Measurements from ENCODE around the gene DYNC2H1.

The DYNC2H1 gene

GRCh38 chr11:103274025-103274424, 164.8 kb downstream of the DYNC2H1 start:
- no peak for DNase-seq (ENCODE audit: low read depth in 2 of 2)

DNA sequence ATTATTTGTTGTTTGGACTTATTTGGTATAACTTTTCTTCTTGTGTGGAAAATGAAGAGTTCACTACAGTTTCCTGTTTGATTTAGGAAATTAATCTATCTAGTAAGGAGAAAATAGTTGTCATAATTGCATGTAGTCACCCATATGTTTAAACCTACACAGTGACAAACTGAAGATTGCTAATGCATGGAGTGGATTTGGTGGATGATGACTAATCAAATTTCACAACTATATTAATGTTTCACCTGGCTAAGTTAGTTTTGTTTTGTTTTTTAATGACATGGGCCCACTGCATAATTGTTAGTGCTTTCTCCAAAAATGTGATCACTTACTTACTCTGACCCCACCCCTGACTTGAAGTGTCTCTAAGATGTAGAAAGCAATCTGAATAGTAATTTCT, 170.6 kb downstream of the DYNC2H1 start:
- DNase-seq (ENCODE audit: low read depth in 2 of 2): no peak

GRCh38 chr11:103281301-103281700, 172.1 kb downstream of the DYNC2H1 start:
- no peak for DNase-seq (ENCODE audit: low read depth in 2 of 2)

GRCh38 chr11:103284260-103284659, 175.0 kb downstream of the DYNC2H1 start:
- DNase-seq (ENCODE audit: low read depth in 2 of 2): no peak

GRCh38 chr11:103294516-103294915, 185.3 kb downstream of the DYNC2H1 start:
- DNase-seq (ENCODE audit: low read depth in 2 of 2): no peak

GRCh38 chr11:103295704-103296103, 186.5 kb downstream of the DYNC2H1 start:
- no peak for DNase-seq (ENCODE audit: low read depth in 2 of 2)

DNA sequence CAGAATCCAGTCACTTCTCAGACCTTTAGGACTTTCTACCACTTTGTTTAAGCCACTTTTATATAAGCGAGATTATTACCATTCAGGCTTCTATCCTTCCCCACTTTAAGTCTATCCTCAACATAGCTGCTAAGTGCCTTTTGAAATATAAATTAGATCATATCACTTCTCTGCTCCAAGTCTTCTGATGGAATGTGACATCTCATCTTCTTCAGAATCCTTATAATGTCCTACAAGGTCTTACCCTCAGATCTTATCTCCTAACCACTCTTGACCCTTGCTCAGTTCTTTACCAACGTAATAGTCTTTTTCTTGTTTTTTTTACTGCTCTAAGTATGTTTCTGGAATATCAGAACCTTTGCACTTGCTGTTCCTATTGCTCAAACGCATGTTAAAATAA, 188.7 kb downstream of the DYNC2H1 start:
- DNase-seq (ENCODE audit: low read depth in 2 of 2): no peak

- no peak for DNase-seq (ENCODE audit: low read depth in 2 of 2)
Observed at GRCh38 chr11:103315248-103315647, 206.0 kb downstream of the DYNC2H1 start.

DNA sequence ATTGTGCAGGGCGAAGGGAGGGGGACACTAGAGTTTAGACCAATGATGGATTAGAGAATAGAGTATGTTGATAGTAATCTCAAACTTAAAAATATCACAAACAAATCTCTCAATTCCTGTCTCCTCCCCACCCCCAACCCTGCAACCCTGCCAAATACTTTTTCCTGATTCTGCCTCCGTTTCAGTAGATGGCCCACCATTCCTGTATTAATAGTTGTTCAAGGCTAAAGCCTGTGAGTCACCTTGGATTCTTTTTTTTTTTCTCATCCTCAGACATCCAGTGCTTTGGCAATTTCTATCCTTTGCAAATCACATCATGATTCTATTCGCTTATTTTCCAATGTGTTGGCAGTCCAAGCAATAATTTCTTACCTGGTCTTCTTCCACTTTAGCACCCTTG, 207.9 kb downstream of the DYNC2H1 start:
- no peak for DNase-seq (ENCODE audit: low read depth in 2 of 2)

GRCh38 chr11:103322821-103323220, 213.6 kb downstream of the DYNC2H1 start:
- no peak for DNase-seq (ENCODE audit: low read depth in 2 of 2)

- no peak for DNase-seq (ENCODE audit: low read depth in 2 of 2)
Observed at GRCh38 chr11:103325686-103326069, 216.5 kb downstream of the DYNC2H1 start.

- DNase-seq (ENCODE audit: low read depth in 2 of 2): peak in 1 of 2 donors; percentile 3
Observed at GRCh38 chr11:103326070-103326794, 217.0 kb downstream of the DYNC2H1 start.

DNA sequence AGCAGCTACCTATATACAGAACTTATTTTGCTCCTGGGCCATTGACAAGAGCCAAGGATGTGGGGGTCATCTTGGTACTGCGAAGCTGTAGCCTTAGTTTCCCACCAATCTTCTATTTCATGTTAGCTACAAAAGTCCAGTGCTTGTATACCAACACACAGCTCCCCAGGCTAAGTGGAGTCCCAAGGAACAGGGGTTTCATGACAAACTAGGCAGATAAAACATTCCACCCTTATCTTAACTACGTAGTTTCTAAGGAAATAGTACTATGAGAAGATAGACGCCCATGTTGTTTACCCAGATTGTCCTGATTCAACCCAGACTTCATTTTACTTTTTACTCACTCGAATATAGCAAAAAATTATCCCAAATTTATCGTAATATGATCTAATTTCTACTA, 218.5 kb downstream of the DYNC2H1 start:
- DNase-seq (ENCODE audit: low read depth in 2 of 2): no peak

DNA sequence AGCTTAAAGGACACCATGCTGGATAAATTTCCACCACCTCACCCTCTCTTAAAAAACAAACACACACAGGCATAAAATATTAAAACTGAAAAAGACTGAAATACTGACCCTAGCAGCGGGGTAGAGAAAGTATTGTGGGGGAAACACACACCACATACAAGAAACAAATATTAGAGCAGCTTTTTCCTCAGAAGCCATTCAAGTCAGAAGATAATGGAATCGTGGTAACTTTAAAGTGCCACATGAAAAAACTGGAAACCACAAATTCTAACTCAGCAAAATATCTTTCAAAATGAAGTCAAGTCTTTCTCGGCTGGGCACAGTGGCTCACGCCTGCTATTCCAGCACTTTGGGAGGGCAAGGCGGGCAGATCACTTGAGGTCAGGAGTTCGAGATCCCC, 223.2 kb downstream of the DYNC2H1 start:
- DNase-seq (ENCODE audit: low read depth in 2 of 2): no peak

GRCh38 chr11:103338621-103339484, 229.6 kb downstream of the DYNC2H1 start:
- DNase-seq (ENCODE audit: low read depth in 2 of 2): no peak

GRCh38 chr11:103339485-103339857, 230.2 kb downstream of the DYNC2H1 start:
- DNase-seq (ENCODE audit: low read depth in 2 of 2): no peak

DNA sequence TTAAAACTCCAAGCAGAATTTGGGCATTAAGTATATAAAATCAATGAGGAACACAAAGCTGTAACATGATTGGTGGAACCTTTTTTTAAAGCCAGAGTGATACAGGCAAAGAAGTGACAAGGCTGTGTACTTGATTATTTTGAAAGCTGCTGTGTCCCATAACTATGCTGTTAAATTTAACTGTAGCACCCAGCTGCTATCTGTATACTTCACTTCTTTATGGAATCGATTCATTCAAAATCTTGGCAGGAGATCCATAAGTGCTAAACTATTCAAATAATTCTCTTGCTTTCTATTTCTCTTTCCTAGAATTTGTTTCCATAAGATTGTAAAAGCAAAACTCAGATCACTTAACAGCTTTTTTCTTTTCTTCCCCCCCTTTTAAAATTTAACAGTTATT, 231.7 kb downstream of the DYNC2H1 start:
- no peak for DNase-seq (ENCODE audit: low read depth in 2 of 2)

- no peak for DNase-seq (ENCODE audit: low read depth in 2 of 2)
Observed at GRCh38 chr11:103344886-103345285, 235.7 kb downstream of the DYNC2H1 start.

DNA sequence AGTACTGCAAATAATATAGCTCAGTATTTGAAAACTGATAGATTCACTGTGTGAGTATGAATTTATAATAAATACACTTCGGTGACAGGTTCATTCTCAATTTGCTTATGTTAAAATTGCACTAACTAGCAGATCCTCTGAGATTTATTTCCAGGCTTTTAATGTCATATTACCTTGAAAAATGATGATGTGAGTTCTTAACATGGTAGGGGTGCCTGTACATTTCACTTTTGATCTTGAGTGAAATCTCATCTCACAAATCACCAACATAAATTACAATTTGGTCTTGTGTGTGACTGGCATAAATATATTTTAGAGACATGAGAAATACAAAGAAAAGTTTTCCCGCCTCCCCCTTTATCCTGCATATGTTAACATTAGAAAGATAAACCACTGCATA, 240.4 kb downstream of the DYNC2H1 start:
- DNase-seq (ENCODE audit: low read depth in 2 of 2): no peak

- no peak for DNase-seq (ENCODE audit: low read depth in 2 of 2)
Observed at GRCh38 chr11:103354656-103355055, 245.4 kb downstream of the DYNC2H1 start.

GRCh38 chr11:103358251-103358650, 249.0 kb downstream of the DYNC2H1 start:
- DNase-seq (ENCODE audit: low read depth in 2 of 2): no peak

DNA sequence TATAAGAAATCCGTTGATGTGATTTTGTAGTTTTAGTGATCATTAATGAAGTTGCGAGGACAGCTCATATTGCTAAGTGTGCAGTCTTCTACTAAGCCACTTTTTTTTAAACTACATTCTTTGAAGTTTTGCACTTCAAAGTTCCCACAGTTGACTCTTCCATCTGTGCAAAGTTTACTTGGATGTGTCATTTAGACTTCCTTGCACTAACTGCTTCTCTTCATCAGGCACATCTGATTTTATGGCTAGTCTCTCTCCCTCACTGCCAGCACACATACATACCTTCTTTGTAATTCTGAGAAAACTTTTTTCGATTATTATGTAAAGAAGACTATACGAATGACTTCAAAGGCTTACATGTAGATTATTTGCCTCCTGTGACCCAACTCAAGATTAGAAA, 250.0 kb downstream of the DYNC2H1 start:
- DNase-seq (ENCODE audit: low read depth in 2 of 2): no peak

GRCh38 chr11:103364687-103365086, 255.5 kb downstream of the DYNC2H1 start:
- DNase-seq (ENCODE audit: low read depth in 2 of 2): no peak

Measured in stimulated activated CD4-positive, alpha-beta T cell treated with anti-CD3 and anti-CD28 coated beads, Interleukin-1b, Interleukin-23, amount 100 ng/mL, for 4 hours (primary cell).